A549 (cell line): ENCODE results near the gene COPS8. TPM values are rescaled to one million over a fixed set of nuclear protein-coding genes. Genes with fewer than 3 reads are reported as not detected.

Experiments
- ATAC-seq, 2 experiments: fragments of 200-7000 bp in 1 of 2; fragments of >200 bp in 1 of 2; cut with Nextera tagmentation in 1 of 2; cut with Tn5 transposase in 1 of 2; 3 replicates each; pipeline versions ENCODE4 v1.8.0 to v1.9.1; 2018 to 2020; ENCODE audit warnings: mild to moderate bottlenecking in 1 of 2, moderate library complexity in 1 of 2
- CTCF ChIA-PET: fragments of 300-600 bp; sonication (Branson Sonifier 250); formaldehyde crosslinking; extraction: SDS; loops from one replicate; lab custom pipeline; 2021; ENCODE audit warnings: antibody characterized with exemption, inconsistent platforms; lab: Yijun Ruan, JAX
- POLR2A ChIA-PET: fragments of 350-600 bp; formaldehyde crosslinking; extraction: SDS; loops from one replicate; lab custom pipeline; 2021; ENCODE audit warnings: antibody characterized with exemption, inconsistent platforms; lab: Yijun Ruan, JAX
- DNase-seq, 2 experiments: peaks; one replicate each; pipeline versions ENCODE4 v3.0.0 to v3.0.0-alpha.2; 2011 to 2016; ENCODE audit warnings: low read depth in 1 of 2, low spot score in 1 of 2
- FAIRE-seq: peaks from 2 replicates; lab custom pipeline; 2011; peaks lifted over from hg19 to GRCh38; lab: Jason Lieb, UNC
- H3K27ac ChIP-seq, 2 experiments: fragments of >200 bp; sonication (Bioruptor Twin); formaldehyde crosslinking; 3 replicates each; pipeline ENCODE4 v1.5.1; 2016 to 2017
- H3K4me1 ChIP-seq: fragments of >200 bp; sonication (Bioruptor Twin); formaldehyde crosslinking; 3 replicates; pipeline ENCODE4 v1.6.1; 2016
- H3K4me2 ChIP-seq: fragments of >200 bp; sonication (Bioruptor Twin); formaldehyde crosslinking; 3 replicates; pipeline ENCODE4 v1.6.1; 2016
- H3K4me3 ChIP-seq: fragments of >200 bp; sonication (Bioruptor Twin); formaldehyde crosslinking; 3 replicates; pipeline ENCODE4 v1.5.1; 2016
- H3K9me3 ChIP-seq: fragments of >200 bp; sonication (Bioruptor Twin); formaldehyde crosslinking; 3 replicates; pipeline ENCODE4 v1.6.1; 2016
- CHD2 ChIP-seq: fragments of 150-350 bp; IDR thresholded peaks from 2 replicates; pipeline ENCODE4 v1.6.1; 2014; ENCODE audit warnings: low read length; ENCODE audit not compliant: partially characterized antibody
- EP300 ChIP-seq, 2 experiments: fragments of >200 bp; sonication (Bioruptor Twin); formaldehyde crosslinking; IDR thresholded peaks; 2 replicates in 1 of 2; 3 replicates in 1 of 2; pipeline ENCODE4 v1.6.1; 2016 to 2017
- ESRRA ChIP-seq: fragments of 150-350 bp; IDR thresholded peaks from 2 replicates; pipeline ENCODE4 v1.6.1; 2014; ENCODE audit warnings: mild to moderate bottlenecking, low read length, borderline replicate concordance
- JUNB ChIP-seq: fragments of >200 bp; sonication (Bioruptor Twin); formaldehyde crosslinking; IDR thresholded peaks from 2 replicates; pipeline ENCODE4 v1.6.1; 2016
- NPAS2 ChIP-seq: fragments of 250-450 bp; sonication (Bioruptor Pico); IDR thresholded peaks from 2 replicates; pipeline ENCODE4 v1.8.0; 2022; ENCODE audit warnings: mild to moderate bottlenecking, moderate library complexity, borderline replicate concordance
- PHF8 ChIP-seq: fragments of 200-600 bp; sonication (generic); IDR thresholded peaks from 2 replicates; pipeline ENCODE4 v1.6.1; 2016; ENCODE audit warnings: low read depth, mild to moderate bottlenecking, antibody characterized with exemption, moderate library complexity, borderline replicate concordance
- RAD21 ChIP-seq, 2 experiments: fragments of >200 bp in 1 of 2; sonication (Bioruptor Twin) in 1 of 2; formaldehyde crosslinking in 1 of 2; IDR thresholded peaks in 1 of 2; conservative IDR thresholded peaks in 1 of 2; 2 replicates in 1 of 2; 3 replicates in 1 of 2; pipeline ENCODE4 v1.6.1; 2012 to 2018; ENCODE audit warnings: inconsistent platforms in 1 of 2
- RFX5 ChIP-seq: fragments of 450-650 bp; IDR thresholded peaks from 2 replicates; pipeline ENCODE4 v1.7.1; 2014; ENCODE audit warnings: antibody characterized with exemption, mild to moderate bottlenecking, moderate library complexity
- SMC3 ChIP-seq: fragments of >200 bp; sonication (Bioruptor Twin); formaldehyde crosslinking; IDR thresholded peaks from 3 replicates; pipeline ENCODE4 v1.6.1; 2018; ENCODE audit warnings: inconsistent platforms
- TP53 ChIP-seq: fragments of 250-450 bp; sonication (Bioruptor Pico); IDR thresholded peaks from 2 replicates; pipeline ENCODE4 v1.5.0; 2021; ENCODE audit warnings: mild to moderate bottlenecking, moderate library complexity
- WGBS: methylation state at CpG from one replicate; pipeline ENCODE4 v1.1.6; 2017; ENCODE audit errors: missing lambda C conversion rate; 5-methylcytosine and 5-hydroxymethylcytosine counted together
- polyA plus RNA-seq, 4 experiments: library from polyadenylated mRNA; depleted of rRNA in 3 of 4; stranded (reverse); fragments of >200 nt; fragmentation: RNase III in 1 of 4; extraction: RNeasy Plus Mini Kit Qiagen cat#74134 plus additional on column Dnase treatment in 1 of 4; gene quantifications; 2 replicates in 3 of 4; 3 replicates in 1 of 4; pipeline ENCODE4 v1.2.3, GENCODE V29; 2011 to 2017
- TF ChIP-seq, protein P1 (sequence below): fragments of >200 bp; sonication (Bioruptor Twin); formaldehyde crosslinking; IDR thresholded peaks from 3 replicates; pipeline ENCODE4 v1.5.1; 2016
- TF ChIP-seq, protein P2 (sequence below): IDR thresholded peaks from 2 replicates; pipeline ENCODE4 v1.6.1; 2012; ENCODE audit warnings: low read depth, borderline replicate concordance
- TF ChIP-seq, protein P3 (sequence below): fragments of >200 bp; sonication (Bioruptor Twin); formaldehyde crosslinking; IDR thresholded peaks from 3 replicates; pipeline ENCODE4 v1.6.1; 2016
- TF ChIP-seq, protein P4 (sequence below): fragments of >200 bp; sonication (Bioruptor Twin); formaldehyde crosslinking; IDR thresholded peaks from 2 replicates; pipeline ENCODE4 v1.6.1; 2016
- TF ChIP-seq, protein P5 (sequence below): fragments of 250-450 bp; sonication (Bioruptor Pico); IDR thresholded peaks from 2 replicates; pipeline ENCODE4 v1.5.0; 2021; ENCODE audit warnings: mild to moderate bottlenecking, moderate library complexity, borderline replicate concordance

COPS8 gene
- polyA plus RNA-seq, 2 of the 4 experiments (the other 2 are of a cell fraction): 85.7 to 161 TPM

DNA sequence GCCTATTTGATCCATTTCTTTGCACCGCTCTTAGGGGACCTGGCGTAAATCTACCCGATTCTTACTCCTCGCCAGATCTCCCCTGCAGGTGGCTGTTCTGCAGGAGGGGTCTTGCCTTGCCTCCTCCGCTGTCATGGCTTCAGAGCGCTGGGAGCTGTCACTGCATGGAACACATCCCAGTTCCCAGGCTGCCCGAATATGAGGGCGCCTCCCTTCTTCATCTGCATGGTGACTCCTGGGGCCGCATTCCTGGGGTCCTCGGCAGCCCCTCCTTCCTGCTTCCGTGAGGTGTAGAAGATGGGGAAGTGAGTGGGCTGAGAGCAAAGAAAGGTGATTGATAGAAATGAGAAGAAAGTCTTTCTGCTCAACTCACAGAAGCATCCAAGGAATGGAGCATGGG lies 27.3 kb upstream of the COPS8 start (continued):
- TF ChIP-seq, protein P1, sequence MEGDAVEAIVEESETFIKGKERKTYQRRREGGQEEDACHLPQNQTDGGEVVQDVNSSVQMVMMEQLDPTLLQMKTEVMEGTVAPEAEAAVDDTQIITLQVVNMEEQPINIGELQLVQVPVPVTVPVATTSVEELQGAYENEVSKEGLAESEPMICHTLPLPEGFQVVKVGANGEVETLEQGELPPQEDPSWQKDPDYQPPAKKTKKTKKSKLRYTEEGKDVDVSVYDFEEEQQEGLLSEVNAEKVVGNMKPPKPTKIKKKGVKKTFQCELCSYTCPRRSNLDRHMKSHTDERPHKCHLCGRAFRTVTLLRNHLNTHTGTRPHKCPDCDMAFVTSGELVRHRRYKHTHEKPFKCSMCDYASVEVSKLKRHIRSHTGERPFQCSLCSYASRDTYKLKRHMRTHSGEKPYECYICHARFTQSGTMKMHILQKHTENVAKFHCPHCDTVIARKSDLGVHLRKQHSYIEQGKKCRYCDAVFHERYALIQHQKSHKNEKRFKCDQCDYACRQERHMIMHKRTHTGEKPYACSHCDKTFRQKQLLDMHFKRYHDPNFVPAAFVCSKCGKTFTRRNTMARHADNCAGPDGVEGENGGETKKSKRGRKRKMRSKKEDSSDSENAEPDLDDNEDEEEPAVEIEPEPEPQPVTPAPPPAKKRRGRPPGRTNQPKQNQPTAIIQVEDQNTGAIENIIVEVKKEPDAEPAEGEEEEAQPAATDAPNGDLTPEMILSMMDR: no peak
- no peak for TF ChIP-seq ESRRA
- no peak for TF ChIP-seq NPAS2 (CRISPR knock-in tag)
- no peak for TF ChIP-seq JUNB
- TF ChIP-seq PHF8: no peak
- TF ChIP-seq, all 56 proteins: peak for 0

DNA sequence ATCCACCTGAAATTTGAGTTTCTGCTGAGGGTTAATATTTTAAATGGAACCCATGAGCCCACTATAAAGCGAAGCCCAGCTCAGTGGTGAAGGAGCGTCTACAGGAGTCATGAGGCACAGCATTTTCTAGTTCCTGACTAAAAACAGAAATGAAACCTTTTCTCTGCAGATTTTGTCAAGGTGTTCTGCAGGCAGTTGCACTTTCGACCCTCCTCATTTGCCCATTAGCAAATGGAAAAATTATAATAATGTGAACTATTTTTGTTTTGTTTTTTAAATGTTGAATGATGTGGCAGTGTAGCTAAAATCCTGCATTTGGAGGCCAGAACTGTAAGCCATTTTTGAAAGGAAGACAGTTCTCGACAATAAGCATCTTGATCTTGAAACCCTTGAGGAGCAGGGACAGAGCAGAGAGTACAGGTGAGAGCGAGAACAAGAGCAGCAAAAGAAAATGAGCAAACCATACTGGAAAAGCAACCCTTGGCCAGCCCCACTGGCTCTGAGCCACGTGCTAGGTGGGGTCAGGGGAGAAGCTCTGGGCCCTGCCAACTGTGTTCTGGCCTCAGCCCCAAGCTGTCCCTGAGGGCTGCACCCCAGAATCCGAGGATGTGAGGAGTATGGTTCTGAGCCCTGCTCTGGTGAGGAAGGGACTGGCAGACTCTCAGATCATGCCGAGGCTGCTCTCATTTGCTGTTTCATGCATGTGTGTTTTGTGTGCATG lies 26.4 kb upstream of the COPS8 start:
- Histone ChIP-seq H3K4me3 (no peak overlapping the region), H3K27ac (peak overlapping the region in 1 of 2 experiments; percentile 58; a peak in 2 of 6 replicates), H3K9me3 (no peaks in the 10 kb centered on the region)
- 46% methylated on average over 8 of the region's 8 CpGs for WGBS
- no peak for DNase-seq
- TF ChIP-seq EP300 (IDR thresholded peaks at IDR 0.05) (no peak), PHF8 (no peak), TP53 (no peak), RFX5 (no peak)
- TF ChIP-seq, protein P2, sequence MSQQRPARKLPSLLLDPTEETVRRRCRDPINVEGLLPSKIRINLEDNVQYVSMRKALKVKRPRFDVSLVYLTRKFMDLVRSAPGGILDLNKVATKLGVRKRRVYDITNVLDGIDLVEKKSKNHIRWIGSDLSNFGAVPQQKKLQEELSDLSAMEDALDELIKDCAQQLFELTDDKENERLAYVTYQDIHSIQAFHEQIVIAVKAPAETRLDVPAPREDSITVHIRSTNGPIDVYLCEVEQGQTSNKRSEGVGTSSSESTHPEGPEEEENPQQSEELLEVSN: no peak
- TF ChIP-seq, protein P3, sequence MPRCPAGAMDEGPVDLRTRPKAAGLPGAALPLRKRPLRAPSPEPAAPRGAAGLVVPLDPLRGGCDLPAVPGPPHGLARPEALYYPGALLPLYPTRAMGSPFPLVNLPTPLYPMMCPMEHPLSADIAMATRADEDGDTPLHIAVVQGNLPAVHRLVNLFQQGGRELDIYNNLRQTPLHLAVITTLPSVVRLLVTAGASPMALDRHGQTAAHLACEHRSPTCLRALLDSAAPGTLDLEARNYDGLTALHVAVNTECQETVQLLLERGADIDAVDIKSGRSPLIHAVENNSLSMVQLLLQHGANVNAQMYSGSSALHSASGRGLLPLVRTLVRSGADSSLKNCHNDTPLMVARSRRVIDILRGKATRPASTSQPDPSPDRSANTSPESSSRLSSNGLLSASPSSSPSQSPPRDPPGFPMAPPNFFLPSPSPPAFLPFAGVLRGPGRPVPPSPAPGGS: no peak
- TF ChIP-seq, protein P4, sequence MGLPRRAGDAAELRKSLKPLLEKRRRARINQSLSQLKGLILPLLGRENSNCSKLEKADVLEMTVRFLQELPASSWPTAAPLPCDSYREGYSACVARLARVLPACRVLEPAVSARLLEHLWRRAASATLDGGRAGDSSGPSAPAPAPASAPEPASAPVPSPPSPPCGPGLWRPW: no peak
- TF ChIP-seq, protein P5, sequence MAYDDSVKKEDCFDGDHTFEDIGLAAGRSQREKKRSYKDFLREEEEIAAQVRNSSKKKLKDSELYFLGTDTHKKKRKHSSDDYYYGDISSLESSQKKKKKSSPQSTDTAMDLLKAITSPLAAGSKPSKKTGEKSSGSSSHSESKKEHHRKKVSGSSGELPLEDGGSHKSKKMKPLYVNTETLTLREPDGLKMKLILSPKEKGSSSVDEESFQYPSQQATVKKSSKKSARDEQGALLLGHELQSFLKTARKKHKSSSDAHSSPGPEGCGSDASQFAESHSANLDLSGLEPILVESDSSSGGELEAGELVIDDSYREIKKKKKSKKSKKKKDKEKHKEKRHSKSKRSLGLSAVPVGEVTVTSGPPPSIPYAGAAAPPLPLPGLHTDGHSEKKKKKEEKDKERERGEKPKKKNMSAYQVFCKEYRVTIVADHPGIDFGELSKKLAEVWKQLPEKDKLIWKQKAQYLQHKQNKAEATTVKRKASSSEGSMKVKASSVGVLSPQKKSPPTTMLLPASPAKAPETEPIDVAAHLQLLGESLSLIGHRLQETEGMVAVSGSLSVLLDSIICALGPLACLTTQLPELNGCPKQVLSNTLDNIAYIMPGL (CRISPR knock-in tag): no peak
- TF ChIP-seq, all 56 proteins: peak for 0
- no peak for ATAC-seq
- FAIRE-seq: no peak
- ChIA-PET POLR2A (no interaction called here), CTCF (interaction anchor here (1.1 to 12.2 kb wide), 14 partner anchors 14 to 879 kb away, joined by 3 to 160 read pairs (median 6); no protein-coding TSS in a partner anchor)
- Histone ChIP-seq H3K4me2 (no peak overlapping the region), H3K4me1 (no peaks in the 10 kb centered on the region)

DNA sequence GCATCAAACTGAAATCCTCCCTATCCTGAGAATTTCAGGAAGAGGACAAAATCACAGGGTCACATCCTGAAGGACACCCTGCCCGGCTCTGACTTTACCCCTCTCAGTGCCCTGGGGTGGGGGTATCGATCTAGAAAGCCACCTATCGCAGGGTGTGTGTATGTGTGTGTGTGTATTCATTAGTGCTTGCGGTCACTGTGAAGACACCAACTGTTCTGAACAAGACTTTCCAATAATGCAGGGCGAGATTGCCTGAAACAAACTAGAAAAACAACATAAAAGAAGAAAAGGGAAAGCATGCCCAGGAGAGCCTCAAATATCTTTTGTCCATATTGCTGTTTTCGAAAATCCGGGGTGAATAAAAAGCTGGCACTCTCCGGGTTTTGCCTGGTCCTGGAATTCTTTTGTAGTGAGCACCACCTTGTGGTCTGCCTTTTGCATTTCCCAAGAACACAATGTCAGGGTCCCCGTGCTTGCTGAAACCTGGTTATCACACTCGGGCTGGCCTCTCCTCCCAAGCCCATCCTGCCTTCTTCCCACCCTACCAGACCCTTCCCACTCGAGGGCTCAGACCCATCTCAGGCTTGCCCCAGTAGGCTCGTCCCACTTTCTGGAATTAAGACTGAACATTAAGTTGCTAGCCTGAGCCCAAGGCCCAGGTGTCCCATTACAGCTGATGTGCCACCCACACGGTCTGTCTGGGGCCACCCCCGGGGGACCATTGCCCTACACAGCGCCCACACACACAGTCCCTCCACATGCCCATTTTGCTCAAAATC lies 25.0 kb upstream of the COPS8 start:
- Histone ChIP-seq H3K4me2 (peak overlapping the region; percentile 23; the same call in 1 of the 3 replicates), H3K27ac (peak overlapping the region in 1 of 2 experiments; percentile 58; a peak in 3 of 6 replicates), H3K9me3 (no peaks in the 10 kb centered on the region), H3K4me1 (no peaks in the 10 kb centered on the region), H3K4me3 (no peak overlapping the region)
- 15% methylated on average over 15 of the region's 15 CpGs for WGBS
- TF ChIP-seq RAD21 (conservative IDR thresholded peaks at IDR 0.05 in 1 of 2, IDR thresholded peaks at IDR 0.05 in 1 of 2) (peak; percentile 92 to 95), SMC3 (peak; percentile 92), CHD2 (no peak)
- TF ChIP-seq, protein P1: peak; percentile 85
- CTCF ChIA-PET: interaction anchor here (0.6 to 12.2 kb wide), 36 partner anchors 8 to 1275 kb away, joined by 3 to 160 read pairs (median 4); no protein-coding TSS in a partner anchor
- FAIRE-seq: no peak
- peak; percentile 85 to 93; a peak in 5 of 6 replicates for ATAC-seq
- POLR2A ChIA-PET: no interaction called here
- peak; percentile 49 to 71 for DNase-seq
